Spinal cord (tissue), 10 donors: Measurements from ENCODE around the gene RAB9A. TPM values are rescaled to one million over a fixed set of nuclear protein-coding genes. Genes with fewer than 3 reads are reported as not detected.
"Not testable (repeated sequence)": the region's sequence is repeated elsewhere in the genome, so short reads cannot be mapped to it uniquely, and the experiment has no call there.

Experiments used
- DNase-seq, 6 donors: peaks; one replicate each; pipeline versions ENCODE4 v3.0.0 to v3.0.0-alpha.2; 2013 to 2015; ENCODE audit warnings: low spot score in 6 of 6, low read depth in 4 of 6
- H3K27ac ChIP-seq: one replicate; pipeline ENCODE4 v1.5.1; 2013; ENCODE audit warnings: low read depth, low read length, control low read depth
- H3K27me3 ChIP-seq: one replicate; pipeline ENCODE4 v1.6.1; 2013; ENCODE audit warnings: low read length; ENCODE audit not compliant: control insufficient read depth, insufficient read depth
- H3K36me3 ChIP-seq: one replicate; pipeline ENCODE4 v1.6.1; 2013; ENCODE audit warnings: low read length; ENCODE audit not compliant: control insufficient read depth, insufficient read depth
- H3K4me1 ChIP-seq: one replicate; pipeline ENCODE4 v1.6.1; 2013; ENCODE audit warnings: low read length; ENCODE audit not compliant: control insufficient read depth, insufficient read depth
- H3K4me3 ChIP-seq: one replicate; pipeline ENCODE4 v1.5.1; 2013; ENCODE audit warnings: low read depth, low read length, control low read depth
- H3K9me3 ChIP-seq: one replicate; pipeline ENCODE4 v1.6.1; 2013; ENCODE audit warnings: low read length; ENCODE audit not compliant: control insufficient read depth, insufficient read depth
- WGBS: methylation state at CpG from one replicate; pipeline ENCODE4 v1.1.5; 2013; ENCODE audit warnings: missing lambda C conversion rate; ENCODE audit not compliant: insufficient coverage; 5-methylcytosine and 5-hydroxymethylcytosine counted together
- long read RNA-seq, 4 donors: transcript quantifications; one replicate each; lab custom pipeline, GENCODE V29; 2026
- polyA plus RNA-seq, 2 donors: library from polyadenylated mRNA; unstranded; fragments of 120-200 nt; gene quantifications; one replicate each; pipeline ENCODE4 v1.2.1, GENCODE V29; 2013; ENCODE audit not compliant: insufficient read length in 2 of 2
- total RNA-seq, 2 donors: library from RNA; depleted of rRNA in 1 of 2; stranded (reverse); fragments of 120-200 nt in 1 of 2; fragments of >200 nt in 1 of 2; gene quantifications; one replicate each; pipeline versions ENCODE4 v1.2.3 to v1.2.4, GENCODE V29; 2013 to 2014
- donor health status: healthy.

Gene RAB9A
- total RNA-seq: 10 to 100 TPM; 34.9 to 41.3 TPM
- 10 to 100 TPM; 47.5 to 63.4 TPM for polyA plus RNA-seq
- long read RNA-seq, donor 1, transcript RAB9A-203 (2 exons, 737 nt): minor isoform, 5 of 25 reads
- long read RNA-seq, donor 1, transcript RAB9A-202 (3 exons, 2,039 nt): major isoform, 20 of 25 reads
- long read RNA-seq, donor 1, partial matches to known transcripts: 0 of 25 reads
- long read RNA-seq, donor 1, other reads (novel, unspliced or antisense): 0 of 25 reads
- long read RNA-seq, donor 2, transcript RAB9A-203 (2 exons, 737 nt): minor isoform, 7 of 21 reads
- long read RNA-seq, donor 2, transcript RAB9A-202 (3 exons, 2,039 nt): major isoform, 14 of 21 reads
- long read RNA-seq, donor 2, partial matches to known transcripts: 0 of 21 reads
- long read RNA-seq, donor 2, other reads (novel, unspliced or antisense): 0 of 21 reads
- long read RNA-seq, donor 3, transcript RAB9A-202 (3 exons, 2,039 nt): major isoform, 8 of 13 reads
- long read RNA-seq, donor 3, partial matches to known transcripts: 0 of 13 reads
- long read RNA-seq, donor 3, other reads (novel, unspliced or antisense): 0 of 13 reads
- long read RNA-seq, donor 4, transcript RAB9A-202 (3 exons, 2,039 nt): major isoform, 7 of 24 reads
- long read RNA-seq, donor 4, partial matches to known transcripts: 14 of 24 reads
- long read RNA-seq, donor 4, other reads (novel, unspliced or antisense): 0 of 24 reads

- WGBS: 0% methylated on average over 59 of the region's 68 CpGs
- H3K4me1 ChIP-seq: peaks cover 6% of the 10 kb centered on the region
- no peaks in the 10 kb centered on the region for H3K9me3 ChIP-seq
- no peaks in the 10 kb centered on the region for H3K36me3 ChIP-seq
- peak in 4 of 6 donors; percentile 50 to 91 (median 72) for DNase-seq
- H3K4me3 ChIP-seq: peak within 1 kb of the TSS; percentile 76
- peaks cover 48% of the 10 kb centered on the region for H3K27me3 ChIP-seq
- peak within 1 kb of the TSS; percentile 87 for H3K27ac ChIP-seq
Measured at GRCh38 chrX:13688958-13689740, at the start of gene RAB9A. TSS of gene RAB9A (plus strand) at chrX:13689128. CDS start at chrX:13708747, 19,619 bp downstream.

GRCh38 chrX:13641684-13642083 is 47.2 kb upstream of the RAB9A start:
- not testable (repeated sequence) for H3K9me3 ChIP-seq, H3K4me3 ChIP-seq, H3K4me1 ChIP-seq, H3K36me3 ChIP-seq, DNase-seq, H3K27ac ChIP-seq
- whole genome bisulfite sequencing: no CpG with 5 or more reads among the region's 4 CpGs
- peaks cover 33% of the 10 kb centered on the region for H3K27me3 ChIP-seq

GRCh38 chrX:13645464-13646153 is 43.3 kb upstream of the RAB9A start:
- Histone ChIP-seq H3K4me3 (no peak overlapping the region), H3K4me1 (no peaks in the 10 kb centered on the region), H3K27me3 (peaks cover 46% of the 10 kb centered on the region), H3K9me3 (no peaks in the 10 kb centered on the region), H3K36me3 (no peaks in the 10 kb centered on the region), H3K27ac (no peak overlapping the region)
- no peak for DNase-seq
- WGBS: 45% methylated on average over 4 of the region's 9 CpGs

- Histone ChIP-seq H3K27ac (no peak overlapping the region), H3K27me3 (peaks cover 48% of the 10 kb centered on the region), H3K4me3 (no peak overlapping the region), H3K4me1 (no peaks in the 10 kb centered on the region), H3K9me3 (no peaks in the 10 kb centered on the region), H3K36me3 (no peaks in the 10 kb centered on the region)
- 5% methylated on average over 2 of the region's 3 CpGs for WGBS
- DNase-seq: peak in 3 of 6 donors; percentile 49 to 83 (median 77)
Measured at GRCh38 chrX:13646154-13646549, 42.8 kb upstream of the RAB9A start.

- H3K36me3 ChIP-seq: no peaks in the 10 kb centered on the region
- H3K4me3 ChIP-seq: no peak overlapping the region
- H3K9me3 ChIP-seq: no peaks in the 10 kb centered on the region
- 25% methylated on average over 7 of the region's 8 CpGs for WGBS
- H3K27me3 ChIP-seq: peaks cover 53% of the 10 kb centered on the region
- peak in 3 of 6 donors; percentile 28 to 71 (median 40) for DNase-seq
- H3K4me1 ChIP-seq: peaks cover 1% of the 10 kb centered on the region
- H3K27ac ChIP-seq: no peak overlapping the region
Measured at GRCh38 chrX:13647709-13648212, 41.2 kb upstream of the RAB9A start.

GRCh38 chrX:13648336-13648735 is 40.6 kb upstream of the RAB9A start:
- H3K27ac ChIP-seq: not testable (repeated sequence)

GRCh38 chrX:13649838-13650237 is 39.1 kb upstream of the RAB9A start:
- Histone ChIP-seq H3K4me1 (peaks cover 9% of the 10 kb centered on the region), H3K36me3 (no peaks in the 10 kb centered on the region), H3K4me3 (no peak overlapping the region), H3K9me3 (no peaks in the 10 kb centered on the region), H3K27ac (no peak overlapping the region), H3K27me3 (peaks cover 43% of the 10 kb centered on the region)
- DNase-seq: no peak
- WGBS: 60% methylated on average over 2 of the region's 5 CpGs

More at GRCh38 chrX:13648336-13648735, 40.6 kb upstream of the RAB9A start:
- DNase-seq, H3K36me3 ChIP-seq, H3K4me1 ChIP-seq, H3K9me3 ChIP-seq, H3K4me3 ChIP-seq: not testable (repeated sequence)
- H3K27me3 ChIP-seq: peaks cover 49% of the 10 kb centered on the region
- WGBS: no CpG with 5 or more reads among the region's 2 CpGs

- no CpG with 5 or more reads among the region's 1 CpG for WGBS
- DNase-seq: no peak
- Histone ChIP-seq H3K27ac (no peak overlapping the region), H3K9me3 (no peaks in the 10 kb centered on the region), H3K4me1 (peaks cover 9% of the 10 kb centered on the region), H3K27me3 (peaks cover 41% of the 10 kb centered on the region), H3K4me3 (no peak overlapping the region), H3K36me3 (no peaks in the 10 kb centered on the region)
Measured at GRCh38 chrX:13650318-13650717, 38.6 kb upstream of the RAB9A start.

GRCh38 chrX:13651150-13651549 is 37.8 kb upstream of the RAB9A start:
- no peak for DNase-seq
- Histone ChIP-seq H3K27ac (no peak overlapping the region), H3K9me3 (no peaks in the 10 kb centered on the region), H3K36me3 (no peaks in the 10 kb centered on the region), H3K27me3 (peaks cover 42% of the 10 kb centered on the region), H3K4me1 (peaks cover 9% of the 10 kb centered on the region), H3K4me3 (no peak overlapping the region)
- WGBS: 65% methylated on average over 3 of the region's 3 CpGs
